Prostate gland (tissue), 2 donors: ENCODE measurements around the gene MAML2.

Experiments used
- CTCF ChIP-seq, 4 experiments: fragments of 200-600 bp in 2 of 4; fragments of 450-650 bp in 2 of 4; sonication (generic) in 2 of 4; IDR thresholded peaks; 1 replicate in 3 of 4; 2 replicates in 1 of 4; pipeline ENCODE4 v1.5.1; 2016 to 2019; ENCODE audit warnings: antibody characterized with exemption in 4 of 4, mild to moderate bottlenecking in 2 of 4, moderate library complexity in 2 of 4
- POLR2A ChIP-seq: fragments of 450-650 bp; IDR thresholded peaks from one replicate; pipeline ENCODE4 v1.6.1; 2016; ENCODE audit warnings: antibody characterized with exemption, mild to moderate bottlenecking

- TF ChIP-seq CTCF (IDR thresholded peaks at IDR 0.05), result no peak
- no peak for TF ChIP-seq POLR2A
Measured at GRCh38 chr11:96313163-96313562, 29.8 kb downstream of the MAML2 start.
